K562 (cell line): ENCODE measurements around the gene SLC40A1. TPM values are rescaled to one million over a fixed set of nuclear protein-coding genes. Genes with fewer than 3 reads are reported as not detected.

Experiments
- BCL6 ChIP-seq: fragments of 250-450 bp; sonication (Bioruptor Pico); IDR thresholded peaks from 2 replicates; pipeline ENCODE4 v1.4.0; 2020
- EP300 ChIP-seq: IDR thresholded peaks from 2 replicates; pipeline ENCODE4 v1.6.1; 2012; ENCODE audit warnings: low read length, improper control_type of control experiment
- FOXA1 ChIP-seq: fragments of 450-650 bp; IDR thresholded peaks from 2 replicates; pipeline ENCODE4 v1.6.1; 2016; ENCODE audit warnings: mild to moderate bottlenecking, borderline replicate concordance
- FOXK2 ChIP-seq, 2 experiments: fragments of 450-650 bp; IDR thresholded peaks in 1 of 2; conservative IDR thresholded peaks in 1 of 2; 2 replicates each; pipeline ENCODE4 v1.6.1; 2016; ENCODE audit warnings: low read depth in 2 of 2, mild to moderate bottlenecking in 1 of 2
- HLTF ChIP-seq: fragments of 450-650 bp; IDR thresholded peaks from 2 replicates; pipeline ENCODE4 v1.6.1; 2016
- KAT8 ChIP-seq: fragments of 450-650 bp; IDR thresholded peaks from 2 replicates; pipeline ENCODE4 v1.6.1; 2016; ENCODE audit warnings: low read depth, mild to moderate bottlenecking
- MCM3 ChIP-seq: fragments of 450-650 bp; IDR thresholded peaks from 2 replicates; pipeline ENCODE4 v1.6.1; 2016
- MEIS2 ChIP-seq: fragments of 450-650 bp; IDR thresholded peaks from 2 replicates; pipeline ENCODE4 v1.6.1; 2014; ENCODE audit warnings: mild to moderate bottlenecking; ENCODE audit not compliant: partially characterized antibody
- NFATC3 ChIP-seq: fragments of 450-650 bp; IDR thresholded peaks from 2 replicates; pipeline ENCODE4 v1.6.1; 2017; ENCODE audit warnings: mild to moderate bottlenecking
- NFE2L1 ChIP-seq: fragments of 450-650 bp; IDR thresholded peaks from 2 replicates; pipeline ENCODE4 v1.6.1; 2016; ENCODE audit warnings: missing genetic modification characterization, low read depth, mild to moderate bottlenecking, missing compliant biosample characterization, moderate library complexity, borderline replicate concordance
- NFXL1 ChIP-seq: fragments of 450-650 bp; formaldehyde crosslinking; IDR thresholded peaks from 2 replicates; pipeline ENCODE4 v1.4.0; 2021; ENCODE audit warnings: mild to moderate bottlenecking
- NFYB ChIP-seq: IDR thresholded peaks from 2 replicates; pipeline ENCODE4 v1.6.1; 2011; ENCODE audit warnings: mild to moderate bottlenecking, moderate library complexity; ENCODE audit not compliant: insufficient read length; ENCODE audit errors: extremely low read depth
- NR1H2 ChIP-seq: sonication (generic); formaldehyde crosslinking; IDR thresholded peaks from 2 replicates; pipeline ENCODE4 v1.4.0; 2020; ENCODE audit warnings: mild to moderate bottlenecking, missing genetic modification reagents
- PTBP1 ChIP-seq: fragments of 200-400 bp; formaldehyde crosslinking; IDR thresholded peaks from 2 replicates; pipeline ENCODE4 v1.6.1; 2017; ENCODE audit warnings: low read depth, low read length
- RBBP5 ChIP-seq: fragments of 200-600 bp; sonication (generic); IDR thresholded peaks from 2 replicates; pipeline ENCODE4 v1.6.1; 2012; ENCODE audit warnings: borderline replicate concordance, mild to moderate bottlenecking, low read length, control low read depth, inconsistent platforms; ENCODE audit not compliant: insufficient read depth, poor library complexity, severe bottlenecking
- RBM14 ChIP-seq: fragments of 200-400 bp; formaldehyde crosslinking; IDR thresholded peaks from 2 replicates; pipeline ENCODE4 v1.6.1; 2018; ENCODE audit warnings: low read depth, mild to moderate bottlenecking, low read length, moderate library complexity, borderline replicate concordance; ENCODE audit not compliant: insufficient read depth
- RCOR1 ChIP-seq, 2 experiments: IDR thresholded peaks; 2 replicates each; pipeline ENCODE4 v1.6.1; 2012; ENCODE audit warnings: low read depth in 2 of 2, low read length in 2 of 2, borderline replicate concordance in 1 of 2, improper control_type of control experiment in 1 of 2
- SAFB ChIP-seq: fragments of 200-400 bp; formaldehyde crosslinking; IDR thresholded peaks from 2 replicates; pipeline ENCODE4 v1.6.1; 2017; ENCODE audit warnings: low read depth, low read length, borderline replicate concordance
- SREBF2 ChIP-seq: sonication (generic); formaldehyde crosslinking; IDR thresholded peaks from 2 replicates; pipeline ENCODE4 v1.4.0; 2020; ENCODE audit warnings: mild to moderate bottlenecking, missing genetic modification reagents
- TSHZ1 ChIP-seq: fragments of 250-450 bp; sonication (Bioruptor Pico); IDR thresholded peaks from 2 replicates; pipeline ENCODE4 v1.4.0; 2020; ENCODE audit warnings: mild to moderate bottlenecking, moderate library complexity
- ZNF134 ChIP-seq: fragments of 250-450 bp; sonication (Bioruptor Pico); conservative IDR thresholded peaks from 2 replicates; pipeline ENCODE4 v1.4.0; 2020
- ZNF316 ChIP-seq: fragments of 450-650 bp; IDR thresholded peaks from 2 replicates; pipeline ENCODE4 v1.6.1; 2016
- polyA plus RNA-seq, 8 experiments: library from polyadenylated mRNA; depleted of rRNA in 4 of 8; stranded (reverse) in 5 of 8; unstranded in 3 of 8; fragments of >200 nt; fragmentation: Nextera tagmentation in 2 of 8; fragmentation: Illumina TruSeq in 1 of 8; extraction: Ambion mirVana in 2 of 8; extraction: Trizol in 1 of 8; gene quantifications; 2 replicates each; pipeline versions ENCODE4 v1.2.1 to v1.2.3, GENCODE V29; 2011 to 2014; ENCODE audit warnings: inconsistent platforms in 1 of 8, missing spikeins in 1 of 8
- total RNA-seq, 7 experiments: library from RNA; depleted of rRNA in 6 of 7; stranded (reverse); fragments of >200 nt in 6 of 7; fragmentation: Illumina TruSeq in 2 of 7; extraction: Trizol in 2 of 7; gene quantifications; 2 replicates each; pipeline versions ENCODE4 v1.2.1 to v1.2.3, GENCODE V29; 2011 to 2021; ENCODE audit warnings: low replicate concordance in 1 of 7
- TF ChIP-seq, protein P1 (sequence below): fragments of 450-650 bp; conservative IDR thresholded peaks from 2 replicates; pipeline ENCODE4 v1.6.1; 2016; ENCODE audit warnings: missing genetic modification characterization, low read depth, mild to moderate bottlenecking, missing compliant biosample characterization, moderate library complexity
- TF ChIP-seq, protein P2 (sequence below): fragments of 450-650 bp; IDR thresholded peaks from 2 replicates; pipeline ENCODE4 v1.6.1; 2016; ENCODE audit warnings: mild to moderate bottlenecking

The SLC40A1 gene
- total and polyA plus RNA-seq, 9 of the 15 experiments (the other 6 are each of a cell fraction or from before 2014, with no cell fraction given): 42.2 to 95.9 (median 54.9) TPM

DNA sequence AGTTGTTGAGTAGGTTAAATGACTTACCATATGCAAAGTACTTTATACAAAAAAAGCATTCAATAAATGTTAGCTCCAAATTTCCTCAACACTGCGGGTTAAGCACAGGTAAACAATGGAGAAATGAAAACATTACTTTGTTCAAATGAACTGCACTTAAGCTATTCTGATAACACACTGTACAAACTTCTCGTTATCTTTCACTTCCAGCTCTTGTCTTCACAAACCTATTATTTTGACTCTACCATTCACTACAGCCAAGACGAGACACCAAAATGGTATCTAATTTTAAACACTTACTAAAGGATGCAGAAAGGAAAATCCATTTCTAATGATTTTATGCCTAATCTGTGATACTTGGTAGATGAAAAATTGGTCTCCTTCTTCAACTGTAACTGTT is 43.8 kb downstream of the SLC40A1 start (continued):
- TF ChIP-seq TSHZ1 (CRISPR knock-in tag): no peak
- no peak for TF ChIP-seq ZNF134 (CRISPR knock-in tag)
- TF ChIP-seq, protein P1, sequence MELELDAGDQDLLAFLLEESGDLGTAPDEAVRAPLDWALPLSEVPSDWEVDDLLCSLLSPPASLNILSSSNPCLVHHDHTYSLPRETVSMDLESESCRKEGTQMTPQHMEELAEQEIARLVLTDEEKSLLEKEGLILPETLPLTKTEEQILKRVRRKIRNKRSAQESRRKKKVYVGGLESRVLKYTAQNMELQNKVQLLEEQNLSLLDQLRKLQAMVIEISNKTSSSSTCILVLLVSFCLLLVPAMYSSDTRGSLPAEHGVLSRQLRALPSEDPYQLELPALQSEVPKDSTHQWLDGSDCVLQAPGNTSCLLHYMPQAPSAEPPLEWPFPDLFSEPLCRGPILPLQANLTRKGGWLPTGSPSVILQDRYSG (tag): no peak
- no peak for TF ChIP-seq HLTF
- TF ChIP-seq FOXA1: no peak
- TF ChIP-seq KAT8: no peak
- peak; percentile 19; the same call in 1 of the 2 replicates for TF ChIP-seq EP300
- TF ChIP-seq FOXK2 (conservative IDR thresholded peaks at IDR 0.05 in 1 of 2, IDR thresholded peaks at IDR 0.05 in 1 of 2; ENCODE audit: low read depth in 2 of 2): no peak
- TF ChIP-seq ZNF316: no peak
- no peak for TF ChIP-seq NR1H2 (CRISPR knock-in tag)
- TF ChIP-seq NFATC3: no peak
- no peak for TF ChIP-seq RBBP5
- TF ChIP-seq RBM14: no peak
- no peak for TF ChIP-seq RCOR1 (IDR thresholded peaks at IDR 0.05; ENCODE audit: borderline replicate concordance in 1 of 2, low read depth in 2 of 2, low read length in 2 of 2)
- no peak for TF ChIP-seq MCM3
- TF ChIP-seq, protein P2, sequence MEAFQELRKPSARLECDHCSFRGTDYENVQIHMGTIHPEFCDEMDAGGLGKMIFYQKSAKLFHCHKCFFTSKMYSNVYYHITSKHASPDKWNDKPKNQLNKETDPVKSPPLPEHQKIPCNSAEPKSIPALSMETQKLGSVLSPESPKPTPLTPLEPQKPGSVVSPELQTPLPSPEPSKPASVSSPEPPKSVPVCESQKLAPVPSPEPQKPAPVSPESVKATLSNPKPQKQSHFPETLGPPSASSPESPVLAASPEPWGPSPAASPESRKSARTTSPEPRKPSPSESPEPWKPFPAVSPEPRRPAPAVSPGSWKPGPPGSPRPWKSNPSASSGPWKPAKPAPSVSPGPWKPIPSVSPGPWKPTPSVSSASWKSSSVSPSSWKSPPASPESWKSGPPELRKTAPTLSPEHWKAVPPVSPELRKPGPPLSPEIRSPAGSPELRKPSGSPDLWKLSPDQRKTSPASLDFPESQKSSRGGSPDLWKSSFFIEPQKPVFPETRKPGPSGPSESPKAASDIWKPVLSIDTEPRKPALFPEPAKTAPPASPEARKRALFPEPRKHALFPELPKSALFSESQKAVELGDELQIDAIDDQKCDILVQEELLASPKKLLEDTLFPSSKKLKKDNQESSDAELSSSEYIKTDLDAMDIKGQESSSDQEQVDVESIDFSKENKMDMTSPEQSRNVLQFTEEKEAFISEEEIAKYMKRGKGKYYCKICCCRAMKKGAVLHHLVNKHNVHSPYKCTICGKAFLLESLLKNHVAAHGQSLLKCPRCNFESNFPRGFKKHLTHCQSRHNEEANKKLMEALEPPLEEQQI: 0 out of 2 replicates have a peak, but pooled peaks have one; percentile 21
- TF ChIP-seq MEIS2: no peak
- no peak for TF ChIP-seq PTBP1
- no peak for TF ChIP-seq SREBF2 (CRISPR knock-in tag)
- no peak for TF ChIP-seq NFXL1 (CRISPR knock-in tag)
- no peak for TF ChIP-seq BCL6
- no peak for TF ChIP-seq SAFB
- no peak for TF ChIP-seq NFE2L1
- no peak for TF ChIP-seq NFYB
